Left lung (tissue), 10 donors: ENCODE measurements around the gene B4GAT1. TPM values are rescaled to one million over a fixed set of nuclear protein-coding genes. Genes with fewer than 3 reads are reported as not detected.

Experiments
- ATAC-seq: fragments of 200-7000 bp; cut with Tn5 transposase; one replicate; pipeline ENCODE4 v1.9.1; 2020; ENCODE audit warnings: moderate library complexity
- DNase-seq, 4 donors: peaks; one replicate each; pipeline ENCODE4 v3.0.0-alpha.2; 2013 to 2020
- H3K27ac ChIP-seq, 2 donors: fragments of 200-600 bp; sonication (generic) in 1 of 2; one replicate each; pipeline versions ENCODE4 v1.5.0 to v1.8.0; 2020 to 2021
- H3K27me3 ChIP-seq, 2 donors: fragments of 200-600 bp; sonication (generic) in 1 of 2; one replicate each; pipeline versions ENCODE4 v1.5.0 to v1.8.0; 2020 to 2021
- H3K36me3 ChIP-seq, 2 donors: fragments of 200-600 bp; sonication (generic) in 1 of 2; one replicate each; pipeline versions ENCODE4 v1.5.0 to v1.8.0; 2020 to 2021
- H3K4me1 ChIP-seq, 2 donors: fragments of 200-600 bp; one replicate each; pipeline ENCODE4 v1.8.0; 2021
- H3K4me3 ChIP-seq, 2 donors: fragments of 200-600 bp; sonication (generic) in 1 of 2; one replicate each; pipeline versions ENCODE4 v1.5.0 to v1.8.0; 2020 to 2021; ENCODE audit warnings: mild to moderate bottlenecking in 1 of 2
- H3K9me3 ChIP-seq, 2 donors: fragments of 200-600 bp; sonication (generic) in 1 of 2; one replicate each; pipeline versions ENCODE4 v1.5.0 to v1.8.0; 2020 to 2021
- CTCF ChIP-seq, 2 donors: fragments of 200-600 bp; sonication (generic) in 1 of 2; IDR thresholded peaks; one replicate each; pipeline versions ENCODE4 v1.5.0 to v1.8.0; 2021; ENCODE audit warnings: antibody characterized with exemption in 2 of 2
- intact Hi-C, 2 donors: fragments of 100-400 bp; cut with DNase I; formaldehyde crosslinking; loops; one replicate each; pipeline versions ENCODE4 v1.11.2 to v1.14.2; 2022
- polyA plus RNA-seq, 6 donors: library from polyadenylated mRNA; unstranded; fragments of 120-200 nt; gene quantifications; one replicate each; pipeline ENCODE4 v1.2.1, GENCODE V29; 2013; ENCODE audit not compliant: insufficient read length in 6 of 6
- total RNA-seq, 2 donors: library from RNA; stranded (reverse); fragmentation: NEBNext Ultra II Directional; extraction: Animal tissue kit (Norgen Biotek cat#: 25700); gene quantifications; one replicate each; pipeline ENCODE4 v1.2.1, GENCODE V29; 2021
- donor health status: DM: no; HTN: yes; CAD: no.
- donor health status: DM: no; HTN: no; CAD: no.

Gene B4GAT1
- total and polyA plus RNA-seq, 8 donors, result 22.9 to 35.9 (median 30.2) TPM

- Histone ChIP-seq H3K27ac (no peak overlapping the region), H3K36me3 (peaks cover 0 to 5% of the 10 kb centered on the region in 2 donors), H3K4me3 (peak overlapping the region in 1 of 2 donors; percentile 65), H3K27me3 (peaks cover 0 to 49% of the 10 kb centered on the region in 2 donors), H3K9me3 (no peaks in the 10 kb centered on the region), H3K4me1 (peaks cover 5 to 20% of the 10 kb centered on the region in 2 donors)
- peak in 1 of 4 donors; percentile 65 for DNase-seq
- intact Hi-C loops, result no loop called here
- no peak for TF ChIP-seq CTCF (IDR thresholded peaks at IDR 0.05)
- no peak for ATAC-seq
Measured at GRCh38 chr11:66369073-66369894, 21.9 kb upstream of the B4GAT1 start.

GRCh38 chr11:66368484-66368883 is 21.1 kb upstream of the B4GAT1 start:
- Histone ChIP-seq H3K27me3 (peaks cover 0 to 41% of the 10 kb centered on the region in 2 donors), H3K36me3 (peaks cover 0 to 5% of the 10 kb centered on the region in 2 donors), H3K27ac (no peak overlapping the region), H3K9me3 (no peaks in the 10 kb centered on the region), H3K4me1 (peaks cover 5 to 23% of the 10 kb centered on the region in 2 donors), H3K4me3 (no peak overlapping the region)
- peak in 1 of 4 donors; percentile 59 for DNase-seq
- no peak for TF ChIP-seq CTCF (IDR thresholded peaks at IDR 0.05)
- no peak for ATAC-seq
- intact Hi-C loops, result no loop called here

- ATAC-seq (no peak), DNase-seq (peak in 1 of 4 donors; percentile 71)
- intact Hi-C loops, result no loop called here
- Histone ChIP-seq H3K36me3 (peaks cover 0 to 5% of the 10 kb centered on the region in 2 donors), H3K4me3 (no peak overlapping the region), H3K9me3 (no peaks in the 10 kb centered on the region), H3K27ac (no peak overlapping the region), H3K4me1 (peaks cover 5 to 29% of the 10 kb centered on the region in 2 donors), H3K27me3 (peaks cover 0 to 34% of the 10 kb centered on the region in 2 donors)
- TF ChIP-seq CTCF (IDR thresholded peaks at IDR 0.05), result no peak
Measured at GRCh38 chr11:66367561-66368312, 20.3 kb upstream of the B4GAT1 start.

GRCh38 chr11:66366844-66367477 is 19.5 kb upstream of the B4GAT1 start:
- Histone ChIP-seq H3K36me3 (peaks cover 0 to 5% of the 10 kb centered on the region in 2 donors), H3K27me3 (peaks cover 0 to 26% of the 10 kb centered on the region in 2 donors), H3K27ac (no peak overlapping the region), H3K4me1 (peaks cover 5 to 21% of the 10 kb centered on the region in 2 donors), H3K9me3 (no peaks in the 10 kb centered on the region), H3K4me3 (no peak overlapping the region)
- ATAC-seq (no peak), DNase-seq (no peak)
- TF ChIP-seq CTCF (IDR thresholded peaks at IDR 0.05), result no peak
- intact Hi-C loops, result no loop called here
